GM12872 (cell line): ENCODE measurements around the gene APC2.

Source experiments
- TF ChIP-seq, protein P1 (sequence below): IDR thresholded peaks from 3 replicates; pipeline ENCODE4 v1.5.1; 2011; ENCODE audit warnings: low read depth, mild to moderate bottlenecking, low read length, moderate library complexity; ENCODE audit not compliant: insufficient read depth

APC2 gene

DNA sequence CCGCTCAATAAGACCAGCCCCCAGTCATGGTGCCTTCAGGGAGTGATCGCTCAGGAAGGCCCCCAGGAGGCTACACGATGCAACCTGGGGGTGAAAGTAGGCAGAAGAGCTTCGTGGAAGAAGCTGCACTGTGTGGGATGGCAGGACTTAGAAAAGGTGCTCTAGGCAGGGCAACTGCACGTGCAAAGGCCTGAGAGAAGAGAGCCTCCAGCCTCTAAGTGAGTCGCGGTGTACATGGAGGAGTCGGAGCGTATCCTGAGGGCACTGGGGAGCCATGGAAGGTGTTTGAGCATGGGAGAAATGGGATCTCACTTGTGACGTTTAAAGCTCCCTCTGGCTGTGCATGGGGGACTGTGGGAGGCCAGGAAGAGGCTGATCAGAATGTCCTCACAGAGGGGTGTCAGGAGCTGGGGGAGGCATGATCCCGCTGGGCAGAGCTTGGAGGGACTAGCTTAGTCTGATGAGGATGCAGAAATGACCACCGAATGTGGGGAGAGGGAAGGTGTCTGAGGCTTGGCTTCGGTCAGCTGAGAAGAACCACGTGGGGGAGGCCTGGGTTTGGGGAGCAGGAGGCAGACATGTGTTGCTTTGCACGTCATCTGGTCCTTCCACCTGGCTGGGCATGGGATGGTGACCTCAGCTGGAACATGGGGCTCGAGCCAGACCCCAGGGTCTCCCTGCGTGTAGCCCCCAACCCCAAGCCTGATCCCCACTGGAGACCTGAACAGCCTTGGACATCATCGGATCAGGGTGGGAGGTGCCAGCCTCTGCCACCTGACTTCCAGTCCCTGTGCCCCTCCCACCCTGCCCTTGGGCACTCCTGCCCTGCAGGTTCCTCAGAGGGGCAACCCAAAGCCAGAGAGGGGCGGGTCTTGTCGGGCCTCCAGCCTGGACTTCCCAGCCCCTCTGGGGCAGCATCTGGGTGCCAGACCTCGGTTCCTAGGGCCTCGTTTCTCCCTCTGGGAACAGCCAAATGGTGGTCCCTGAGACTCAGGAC, 1.1 kb downstream of the APC2 start:
- TF ChIP-seq, protein P1, sequence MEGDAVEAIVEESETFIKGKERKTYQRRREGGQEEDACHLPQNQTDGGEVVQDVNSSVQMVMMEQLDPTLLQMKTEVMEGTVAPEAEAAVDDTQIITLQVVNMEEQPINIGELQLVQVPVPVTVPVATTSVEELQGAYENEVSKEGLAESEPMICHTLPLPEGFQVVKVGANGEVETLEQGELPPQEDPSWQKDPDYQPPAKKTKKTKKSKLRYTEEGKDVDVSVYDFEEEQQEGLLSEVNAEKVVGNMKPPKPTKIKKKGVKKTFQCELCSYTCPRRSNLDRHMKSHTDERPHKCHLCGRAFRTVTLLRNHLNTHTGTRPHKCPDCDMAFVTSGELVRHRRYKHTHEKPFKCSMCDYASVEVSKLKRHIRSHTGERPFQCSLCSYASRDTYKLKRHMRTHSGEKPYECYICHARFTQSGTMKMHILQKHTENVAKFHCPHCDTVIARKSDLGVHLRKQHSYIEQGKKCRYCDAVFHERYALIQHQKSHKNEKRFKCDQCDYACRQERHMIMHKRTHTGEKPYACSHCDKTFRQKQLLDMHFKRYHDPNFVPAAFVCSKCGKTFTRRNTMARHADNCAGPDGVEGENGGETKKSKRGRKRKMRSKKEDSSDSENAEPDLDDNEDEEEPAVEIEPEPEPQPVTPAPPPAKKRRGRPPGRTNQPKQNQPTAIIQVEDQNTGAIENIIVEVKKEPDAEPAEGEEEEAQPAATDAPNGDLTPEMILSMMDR: no peak

GRCh38 chr19:1451916-1452801, 2.2 kb downstream of the APC2 start:
- TF ChIP-seq, protein P1: no peak

- TF ChIP-seq, protein P1: no peak
These were observed 3.0 kb downstream of the APC2 start for GRCh38 chr19:1452802-1453524.

DNA sequence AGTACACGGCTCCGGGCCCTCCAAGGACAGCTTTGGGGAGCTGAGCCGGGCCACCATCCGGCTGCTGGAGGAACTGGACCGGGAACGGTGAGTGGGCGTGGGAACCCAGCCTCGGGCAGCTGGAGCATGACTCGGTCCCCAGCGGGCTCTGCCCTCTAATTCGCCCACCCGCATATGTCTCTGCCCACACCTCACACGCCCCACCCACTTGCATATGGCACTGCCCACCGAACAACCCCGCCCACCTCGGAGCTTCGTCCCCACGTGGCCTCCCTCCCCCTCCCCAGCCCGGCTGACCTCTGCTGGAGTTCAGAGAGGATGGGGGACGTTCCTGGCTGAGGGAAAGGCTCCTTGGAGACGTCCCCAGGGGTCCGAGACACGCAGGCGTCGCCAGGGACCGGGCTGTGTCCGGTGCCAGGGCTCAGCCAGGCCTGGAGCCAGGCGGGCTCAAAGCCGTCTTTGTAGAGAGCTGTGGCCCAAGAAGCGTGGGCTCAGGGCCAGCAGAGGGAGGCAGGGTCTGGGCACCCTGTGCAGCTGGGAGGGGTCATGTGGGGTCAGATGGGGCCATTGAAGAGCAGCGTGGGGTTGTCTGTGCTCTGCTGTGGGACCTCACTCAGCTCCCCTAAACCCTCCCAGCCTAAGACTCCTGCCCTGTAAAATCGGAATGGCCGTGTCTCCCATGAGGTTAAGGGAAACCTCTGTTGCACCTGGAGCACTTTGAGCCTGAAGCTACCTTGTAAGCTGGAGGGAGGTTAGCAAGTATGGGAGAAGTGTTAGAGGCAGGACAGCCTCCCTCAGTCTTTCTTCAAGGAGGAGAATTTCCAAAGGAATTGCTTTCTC, 3.8 kb downstream of the APC2 start:
- TF ChIP-seq, protein P1: no peak

DNA sequence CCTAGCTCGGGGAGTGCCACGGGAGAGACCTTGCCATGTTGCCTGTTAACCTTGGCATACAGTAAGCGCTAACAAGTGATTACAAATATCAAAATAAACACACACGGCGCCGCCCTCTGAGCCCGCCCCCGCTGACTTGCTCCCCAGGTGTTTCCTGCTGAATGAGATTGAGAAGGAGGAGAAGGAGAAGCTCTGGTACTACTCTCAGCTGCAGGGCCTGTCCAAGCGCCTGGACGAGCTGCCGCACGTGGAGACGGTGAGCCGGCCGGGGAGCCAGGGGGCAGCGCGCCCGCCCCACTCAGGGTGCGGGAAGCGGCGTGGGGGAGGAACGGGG, 5.0 kb downstream of the APC2 start:
- TF ChIP-seq, protein P1: no peak

- TF ChIP-seq, protein P1: no peak
These were observed 5.6 kb downstream of the APC2 start for GRCh38 chr19:1455336-1456120.
